Measurements from ENCODE around the gene RFPL4AL1. TPM values are rescaled to one million over a fixed set of nuclear protein-coding genes. Genes with fewer than 3 reads are reported as not detected.

The RFPL4AL1 gene
- total RNA-seq, 3 donors from 2014 or later (not counting 1 experiment from before 2014, with no cell fraction given), result not detected

DNA sequence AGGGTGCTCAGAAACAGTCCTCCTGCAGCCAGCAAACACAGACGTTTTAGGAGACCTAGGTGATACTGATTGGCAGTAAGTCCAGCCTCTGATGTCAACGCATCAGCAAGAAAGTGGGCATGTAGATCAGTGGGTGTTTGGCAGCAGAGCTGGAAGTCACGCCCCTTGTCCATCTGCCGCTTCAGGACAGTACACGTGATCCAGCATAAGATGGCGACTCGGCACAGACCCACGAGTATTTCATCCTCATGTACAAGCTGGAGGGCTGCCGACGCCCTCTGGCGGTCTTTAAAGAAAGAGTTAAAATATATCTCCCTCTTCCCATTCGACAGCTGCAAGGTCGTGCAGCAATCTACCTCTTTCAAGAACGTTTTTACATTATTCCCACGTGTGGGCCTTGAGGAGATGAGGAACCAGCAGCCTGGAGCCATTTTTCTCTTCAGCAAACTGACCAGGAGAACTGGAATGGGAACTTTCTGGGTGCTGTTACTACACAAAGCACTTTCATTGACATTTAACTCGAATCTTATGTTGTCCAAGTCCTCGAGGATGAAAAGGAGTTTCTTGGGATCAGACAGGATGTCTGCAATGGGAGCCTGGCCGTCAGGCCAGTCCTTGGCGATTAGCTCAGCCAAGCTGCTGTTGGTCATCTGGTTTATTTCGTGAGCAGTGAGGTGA, 40.6 kb downstream of the RFPL4AL1 start:
- no peak overlapping the region for H3K4me3 Mint-ChIP-seq

GRCh38 chr19:55811340-55811739, 42.4 kb downstream of the RFPL4AL1 start:
- intact Hi-C loops (cut with micrococcal nuclease), result no loop called here
- peaks cover under 1 to 4% of the 10 kb centered on the region in 2 donors for H3K9me3 Mint-ChIP-seq
- peaks cover 0 to 16% of the 10 kb centered on the region in 2 donors for H3K27me3 Mint-ChIP-seq (ENCODE audit: low read depth in 2 of 2)

More for the DNA sequence above, 40.6 kb downstream of the RFPL4AL1 start:
- peaks cover 2 to 4% of the 10 kb centered on the region in 2 donors for H3K9me3 Mint-ChIP-seq
- intact Hi-C loops (cut with micrococcal nuclease), result loop anchor here (10.0 kb wide), 1 partner anchor 175 kb away; no protein-coding TSS in a partner anchor
- peaks cover 0 to 5% of the 10 kb centered on the region in 2 donors for H3K4me1 Mint-ChIP-seq
- H3K36me3 Mint-ChIP-seq, result no peaks in the 10 kb centered on the region
- no peaks in the 10 kb centered on the region for H3K27me3 ChIP-seq (ENCODE audit: control insufficient read depth, insufficient read depth, low read length)
- H3K4me1 ChIP-seq (ENCODE audit: control insufficient read depth, insufficient read depth, low read length), result no peaks in the 10 kb centered on the region
- WGBS (ENCODE audit: insufficient coverage), result 36% methylated on average over 20 of the region's 20 CpGs
- peak in 1 of 2 donors; percentile 57 for DNase-seq
- no peaks in the 10 kb centered on the region for H3K36me3 ChIP-seq (ENCODE audit: control insufficient read depth, insufficient read depth, low read length)
- H3K27ac Mint-ChIP-seq, result no peak overlapping the region
- H3K27ac ChIP-seq (ENCODE audit: low read length), result no peak overlapping the region
- H3K9me3 ChIP-seq (ENCODE audit: control insufficient read depth, insufficient read depth, low read length), result no peaks in the 10 kb centered on the region
- no peak for TF ChIP-seq CTCF (IDR thresholded peaks at IDR 0.05)
- H3K4me3 ChIP-seq (ENCODE audit: low read length), result no peak overlapping the region
- peak in 1 of 3 donors; percentile 50 for ATAC-seq
- peaks cover 0 to 17% of the 10 kb centered on the region in 2 donors for H3K27me3 Mint-ChIP-seq (ENCODE audit: low read depth in 2 of 2)

DNA sequence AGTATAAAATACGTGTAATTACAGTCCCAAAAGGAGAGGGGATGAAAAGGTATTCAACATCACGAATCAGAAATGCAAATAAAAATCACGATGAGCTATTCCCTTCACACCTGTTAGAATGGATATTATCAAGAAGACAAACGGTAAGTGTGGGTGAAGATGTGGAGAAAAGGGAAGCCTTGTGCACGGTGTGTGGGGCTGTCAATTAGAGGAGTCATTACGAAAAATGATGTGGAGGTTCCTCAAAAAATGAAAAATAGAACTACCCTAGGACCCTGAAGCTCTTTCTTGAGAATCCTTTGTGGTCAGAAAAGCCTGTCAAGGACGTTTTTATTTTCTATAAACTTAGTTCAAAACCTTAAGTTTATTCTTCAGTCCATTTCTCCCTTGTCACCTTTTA, 43.5 kb downstream of the RFPL4AL1 start:
- intact Hi-C loops (cut with micrococcal nuclease), result no loop called here
- Histone ChIP-seq H3K9me3 (ENCODE audit: control insufficient read depth, insufficient read depth, low read length) (no peaks in the 10 kb centered on the region), H3K4me1 (ENCODE audit: control insufficient read depth, insufficient read depth, low read length) (no peaks in the 10 kb centered on the region), H3K36me3 (ENCODE audit: control insufficient read depth, insufficient read depth, low read length) (no peaks in the 10 kb centered on the region), H3K27me3 (ENCODE audit: control insufficient read depth, insufficient read depth, low read length) (no peaks in the 10 kb centered on the region), H3K4me3 (ENCODE audit: low read length) (no peak overlapping the region), H3K27ac (ENCODE audit: low read length) (no peak overlapping the region)
- no peaks in the 10 kb centered on the region for H3K9me3 Mint-ChIP-seq
- H3K36me3 Mint-ChIP-seq, result no peaks in the 10 kb centered on the region
- TF ChIP-seq CTCF (IDR thresholded peaks at IDR 0.05), result no peak
- WGBS (ENCODE audit: insufficient coverage), result 61% methylated on average over 7 of the region's 7 CpGs
- no peak for DNase-seq
- H3K27me3 Mint-ChIP-seq (ENCODE audit: low read depth in 2 of 2), result peaks cover 0 to 12% of the 10 kb centered on the region in 2 donors
- ATAC-seq, result no peak
- no peak overlapping the region for H3K27ac Mint-ChIP-seq
- H3K4me1 Mint-ChIP-seq, result peaks cover 0 to 5% of the 10 kb centered on the region in 2 donors
- H3K4me3 Mint-ChIP-seq, result no peak overlapping the region

More at GRCh38 chr19:55811340-55811739, 42.4 kb downstream of the RFPL4AL1 start:
- no peaks in the 10 kb centered on the region for H3K27me3 ChIP-seq (ENCODE audit: control insufficient read depth, insufficient read depth, low read length)
- Mint-ChIP-seq H3K4me1 (peaks cover 0 to 5% of the 10 kb centered on the region in 2 donors), H3K27ac (no peak overlapping the region), H3K4me3 (no peak overlapping the region), H3K36me3 (no peaks in the 10 kb centered on the region)
- DNase-seq (no peak), ATAC-seq (no peak)
- H3K36me3 ChIP-seq (ENCODE audit: control insufficient read depth, insufficient read depth, low read length), result no peaks in the 10 kb centered on the region
- no peak overlapping the region for H3K4me3 ChIP-seq (ENCODE audit: low read length)
- WGBS (ENCODE audit: insufficient coverage), result 71% methylated on average over 1 of the region's 3 CpGs
- TF ChIP-seq CTCF (IDR thresholded peaks at IDR 0.05), result no peak
- H3K4me1 ChIP-seq (ENCODE audit: control insufficient read depth, insufficient read depth, low read length), result no peaks in the 10 kb centered on the region
- H3K9me3 ChIP-seq (ENCODE audit: control insufficient read depth, insufficient read depth, low read length), result no peaks in the 10 kb centered on the region
- no peak overlapping the region for H3K27ac ChIP-seq (ENCODE audit: low read length)

All from natural killer cell (primary cell).